Caki2 (cell line): ENCODE measurements around the gene DSTN. TPM values are rescaled to one million over a fixed set of nuclear protein-coding genes. Genes with fewer than 3 reads are reported as not detected.

Experiments
- DNase-seq: peaks from one replicate; pipeline ENCODE4 v3.0.0-alpha.2; 2015; ENCODE audit warnings: low read depth
- in situ Hi-C: cut with HindIII; loops from 2 replicates; pipeline ENCODE4 v1.10.0; 2016; ENCODE audit warnings: low sequenced_read_pairs, low pct_unique_long_range_greater_than_20kb, mixed read lengths
- total RNA-seq: library from RNA; depleted of rRNA; stranded (reverse); fragments of >200 nt; shearing (Covaris generic); gene quantifications from 2 replicates; pipeline ENCODE4 v1.2.3, GENCODE V29; 2014; ENCODE audit warnings: low replicate concordance

DSTN gene
- total RNA-seq, 1 experiment from 2014 or later, result 935 TPM

GRCh38 chr20:17598013-17598550, 28.2 kb downstream of the DSTN start:
- DNase-seq, result no peak
- in situ Hi-C loops, result no loop called here

GRCh38 chr20:17601957-17602356, 32.1 kb downstream of the DSTN start:
- DNase-seq, result no peak
- in situ Hi-C loops, result no loop called here

GRCh38 chr20:17602493-17602892, 32.6 kb downstream of the DSTN start:
- DNase-seq, result no peak
- in situ Hi-C loops, result no loop called here

- peak; percentile 77 for DNase-seq
- in situ Hi-C loops, result no loop called here
Observed at GRCh38 chr20:17605131-17605660, 35.3 kb downstream of the DSTN start.

GRCh38 chr20:17606001-17606400, 36.1 kb downstream of the DSTN start:
- DNase-seq, result no peak
- in situ Hi-C loops, result no loop called here

- in situ Hi-C loops, result no loop called here
- DNase-seq, result no peak
Observed at GRCh38 chr20:17608701-17609497, 39.0 kb downstream of the DSTN start.

- no peak for DNase-seq
- in situ Hi-C loops, result no loop called here
Observed at GRCh38 chr20:17609811-17610377, 40.0 kb downstream of the DSTN start.

GRCh38 chr20:17610566-17611289, 40.9 kb downstream of the DSTN start:
- no peak for DNase-seq
- in situ Hi-C loops, result no loop called here

GRCh38 chr20:17611290-17611539, 41.3 kb downstream of the DSTN start:
- in situ Hi-C loops, result no loop called here
- DNase-seq, result no peak

GRCh38 chr20:17611540-17612286, 41.8 kb downstream of the DSTN start:
- DNase-seq, result peak; percentile 44
- in situ Hi-C loops, result no loop called here

GRCh38 chr20:17612287-17612991, 42.6 kb downstream of the DSTN start:
- in situ Hi-C loops, result no loop called here
- DNase-seq, result no peak

- in situ Hi-C loops, result no loop called here
- no peak for DNase-seq
Observed at GRCh38 chr20:17612992-17613327, 43.1 kb downstream of the DSTN start.

GRCh38 chr20:17613328-17614175, 43.7 kb downstream of the DSTN start:
- in situ Hi-C loops, result no loop called here
- DNase-seq, result no peak

- in situ Hi-C loops, result no loop called here
- no peak for DNase-seq
Observed at GRCh38 chr20:17614176-17614811, 44.4 kb downstream of the DSTN start.

- in situ Hi-C loops, result no loop called here
- no peak for DNase-seq
Observed at GRCh38 chr20:17614812-17615644, 45.2 kb downstream of the DSTN start.
